LNCaP clone FGC (cell line): Measurements from ENCODE around the gene SOBP.

Source experiments
- DNase-seq: peaks from one replicate; pipeline ENCODE4 v3.0.0-alpha.2; 2011; ENCODE audit warnings: low read depth
- H3K4me3 ChIP-seq: 2 replicates; pipeline ENCODE4 v1.5.1; 2011; ENCODE audit warnings: mild to moderate bottlenecking, low read depth, low read length, control low read depth
- TF ChIP-seq, protein P1 (sequence below): IDR thresholded peaks from 2 replicates; pipeline ENCODE4 v1.5.1; 2012; ENCODE audit warnings: mild to moderate bottlenecking; ENCODE audit not compliant: control insufficient read depth, insufficient read depth; ENCODE audit errors: extremely low read depth

Gene SOBP

DNA sequence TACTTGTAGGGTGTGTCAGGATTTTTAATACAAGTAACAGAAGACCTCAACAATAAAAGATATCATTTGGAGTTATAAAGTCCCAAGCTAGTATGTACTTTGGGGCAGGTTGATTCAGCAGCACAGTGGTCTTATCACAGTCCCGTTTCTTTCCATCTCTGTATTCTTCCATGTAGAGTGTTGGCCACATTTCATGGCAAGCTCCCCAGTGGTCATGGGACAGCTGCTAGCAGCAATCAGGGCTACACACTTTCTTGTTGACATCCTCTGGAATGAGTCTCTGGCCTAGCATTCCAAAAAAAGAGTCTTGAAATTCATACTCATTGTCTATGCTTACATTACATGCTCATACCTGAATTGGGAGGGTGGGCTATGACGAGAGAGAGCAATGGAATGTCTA, 53.2 kb downstream of the SOBP start:
- no peak overlapping the region for H3K4me3 ChIP-seq
- TF ChIP-seq, protein P1, sequence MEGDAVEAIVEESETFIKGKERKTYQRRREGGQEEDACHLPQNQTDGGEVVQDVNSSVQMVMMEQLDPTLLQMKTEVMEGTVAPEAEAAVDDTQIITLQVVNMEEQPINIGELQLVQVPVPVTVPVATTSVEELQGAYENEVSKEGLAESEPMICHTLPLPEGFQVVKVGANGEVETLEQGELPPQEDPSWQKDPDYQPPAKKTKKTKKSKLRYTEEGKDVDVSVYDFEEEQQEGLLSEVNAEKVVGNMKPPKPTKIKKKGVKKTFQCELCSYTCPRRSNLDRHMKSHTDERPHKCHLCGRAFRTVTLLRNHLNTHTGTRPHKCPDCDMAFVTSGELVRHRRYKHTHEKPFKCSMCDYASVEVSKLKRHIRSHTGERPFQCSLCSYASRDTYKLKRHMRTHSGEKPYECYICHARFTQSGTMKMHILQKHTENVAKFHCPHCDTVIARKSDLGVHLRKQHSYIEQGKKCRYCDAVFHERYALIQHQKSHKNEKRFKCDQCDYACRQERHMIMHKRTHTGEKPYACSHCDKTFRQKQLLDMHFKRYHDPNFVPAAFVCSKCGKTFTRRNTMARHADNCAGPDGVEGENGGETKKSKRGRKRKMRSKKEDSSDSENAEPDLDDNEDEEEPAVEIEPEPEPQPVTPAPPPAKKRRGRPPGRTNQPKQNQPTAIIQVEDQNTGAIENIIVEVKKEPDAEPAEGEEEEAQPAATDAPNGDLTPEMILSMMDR: no peak
- no peak for DNase-seq

- DNase-seq: no peak
- TF ChIP-seq, protein P1: no peak
- H3K4me3 ChIP-seq: no peak overlapping the region
Measured at GRCh38 chr6:107543567-107543966, 53.6 kb downstream of the SOBP start.

GRCh38 chr6:107545763-107546162, 55.8 kb downstream of the SOBP start:
- H3K4me3 ChIP-seq: no peak overlapping the region
- DNase-seq: no peak
- TF ChIP-seq, protein P1: no peak

DNA sequence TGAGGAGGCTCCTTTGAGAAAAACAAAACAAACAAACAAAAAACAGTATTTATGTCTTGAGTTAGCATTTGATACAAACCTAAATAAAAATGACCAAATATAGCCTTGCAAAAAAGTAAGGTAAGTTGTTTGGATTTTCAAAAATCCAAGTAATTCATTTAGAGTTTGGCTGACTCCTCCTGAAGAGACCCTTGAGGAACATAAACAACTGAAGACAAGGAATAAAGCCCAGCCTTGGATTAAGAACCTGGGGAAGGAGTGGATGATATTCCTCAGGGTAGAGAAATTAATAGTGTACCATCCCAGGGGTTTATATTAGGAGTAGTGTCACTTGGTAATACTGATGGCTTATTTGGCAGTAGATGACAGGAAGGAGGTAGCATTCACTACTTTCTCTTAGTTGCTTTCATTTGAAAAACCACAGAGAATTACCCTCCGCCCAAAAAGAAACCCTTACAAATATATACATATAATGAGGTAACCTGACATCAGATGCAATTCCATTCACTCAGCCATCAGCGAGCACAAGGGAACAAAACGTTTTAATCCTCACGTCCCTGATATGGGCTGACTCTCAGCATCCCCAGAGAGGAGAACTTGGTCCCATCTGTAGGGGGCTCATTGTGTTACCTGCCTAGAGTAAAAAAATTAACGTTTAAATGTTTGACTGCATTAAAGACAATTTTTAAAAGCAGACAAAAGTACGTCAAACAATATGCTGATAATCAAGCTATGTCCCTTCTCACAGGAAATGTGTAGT, 57.0 kb downstream of the SOBP start:
- DNase-seq: no peak
- no peak overlapping the region for H3K4me3 ChIP-seq
- TF ChIP-seq, protein P1: no peak

DNA sequence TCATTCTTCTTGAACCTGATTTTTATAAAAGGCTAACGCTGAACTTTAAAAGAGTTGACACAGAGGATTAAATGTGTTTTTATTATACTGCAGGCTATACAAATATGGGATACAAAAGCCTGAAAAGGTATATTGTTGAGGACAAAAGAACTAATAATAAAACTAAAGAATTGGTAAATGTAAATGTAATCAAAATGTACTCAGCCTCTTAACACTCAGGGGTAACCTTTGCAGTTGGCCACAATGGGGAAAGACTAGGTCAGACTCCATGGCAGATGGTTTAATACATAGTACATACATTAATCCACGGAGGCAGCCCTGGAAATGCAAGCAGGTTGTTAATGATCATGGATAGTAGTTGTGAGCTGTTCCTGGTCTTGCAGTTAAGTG, 57.5 kb downstream of the SOBP start:
- no peak for DNase-seq
- H3K4me3 ChIP-seq: no peak overlapping the region
- TF ChIP-seq, protein P1: no peak

GRCh38 chr6:107550241-107550840, 60.4 kb downstream of the SOBP start:
- no peak overlapping the region for H3K4me3 ChIP-seq
- DNase-seq: no peak
- TF ChIP-seq, protein P1: no peak
